Measurements from ENCODE around the gene ZCCHC14. TPM values are rescaled to one million over a fixed set of nuclear protein-coding genes. Genes with fewer than 3 reads are reported as not detected.

Gene ZCCHC14
- total and polyA plus RNA-seq, 2 of the 13 experiments (the other 11 are each of a cell fraction or from before 2014, with no cell fraction given) = 12.4 to 12.5 TPM

GRCh38 chr16:87384162-87384874 is 108.5 kb downstream of the ZCCHC14 start (continued):
- TF ChIP-seq GRHL1 (CRISPR knock-in tag; conservative IDR thresholded peaks at IDR 0.05) (no peak), EED (CRISPR knock-in tag; IDR thresholded peaks at IDR 0.05) (peak; percentile 86), JUND (CRISPR knock-in tag; IDR thresholded peaks at IDR 0.05) (no peak), ZNF710 (CRISPR knock-in tag; IDR thresholded peaks at IDR 0.05; ENCODE audit: borderline replicate concordance) (no peak), NR2F6 (IDR thresholded peaks at IDR 0.05) (no peak; the same call in 1 of the 2 replicates), NR2F6 (CRISPR knock-in tag; IDR thresholded peaks at IDR 0.05) (no peak; the same call in 1 of the 2 replicates), KLF9 (CRISPR knock-in tag; IDR thresholded peaks at IDR 0.05; ENCODE audit: low read depth) (peak; percentile 55; the same call in 1 of the 2 replicates), ZNF276 (CRISPR knock-in tag; IDR thresholded peaks at IDR 0.05; ENCODE audit: low read depth) (no peak; the same call in 1 of the 2 replicates), DDIT3 (CRISPR knock-in tag; IDR thresholded peaks at IDR 0.05) (no peak), ZNF318 (CRISPR knock-in tag; IDR thresholded peaks at IDR 0.05) (peak; percentile 52; the same call in 1 of the 2 replicates), ATF5 (CRISPR knock-in tag; IDR thresholded peaks at IDR 0.05; ENCODE audit: low read depth) (no peak; the same call in 1 of the 2 replicates)

Measured in HepG2 (cell line).